HG02943 (cell line): ENCODE results near the gene ITGB7.

Experiments used
- ATAC-seq: cut with Tn5 transposase; IDR thresholded peaks from one replicate; pipeline ENCODE4 v1.9.1; 2021; ENCODE audit warnings: mild to moderate bottlenecking, low read depth, moderate library complexity; ENCODE audit not compliant: unreplicated experiment

The ITGB7 gene

GRCh38 chr12:53198486-53199110 is 8.5 kb downstream of the ITGB7 start:
- ATAC-seq: no peak

DNA sequence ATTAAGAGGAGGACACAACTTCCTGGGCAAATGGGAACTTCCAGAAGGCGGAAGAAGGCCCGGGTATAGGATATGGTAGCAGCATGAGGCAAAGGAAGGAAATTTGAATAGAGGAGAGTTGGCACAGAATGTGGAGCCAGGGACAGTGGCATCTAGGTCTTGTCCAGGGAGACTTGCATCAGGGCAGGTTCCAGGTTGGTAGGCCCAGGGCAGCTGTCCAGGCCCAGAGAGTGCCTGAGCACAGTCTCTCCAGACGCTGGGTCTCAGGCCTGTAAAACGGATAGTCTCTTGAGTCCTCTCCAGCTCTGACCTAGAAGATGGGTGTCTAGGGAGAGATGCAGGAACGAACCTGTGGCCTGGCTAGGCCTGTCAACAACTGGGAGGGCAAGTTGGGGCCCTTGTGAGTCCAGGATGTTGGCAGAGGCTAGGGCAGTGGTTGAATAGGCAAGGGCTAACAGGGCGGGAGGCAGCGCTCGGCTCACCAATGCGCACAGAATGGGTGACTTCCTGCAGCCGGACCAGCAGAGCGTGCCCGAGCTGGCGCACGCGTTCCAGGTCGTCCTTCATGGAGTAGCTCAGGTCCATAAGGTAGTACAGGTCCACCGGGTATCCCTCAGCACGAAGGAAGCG is 9.9 kb downstream of the ITGB7 start:
- ATAC-seq: no peak

GRCh38 chr12:53196486-53196885 is 10.6 kb downstream of the ITGB7 start:
- no peak for ATAC-seq

- no peak for ATAC-seq
These were observed 11.3 kb downstream of the ITGB7 start for GRCh38 chr12:53195516-53196420.

- ATAC-seq: no peak
These were observed 12.1 kb downstream of the ITGB7 start for GRCh38 chr12:53194973-53195372.

- no peak for ATAC-seq
These were observed 12.9 kb downstream of the ITGB7 start for GRCh38 chr12:53193985-53194716.

DNA sequence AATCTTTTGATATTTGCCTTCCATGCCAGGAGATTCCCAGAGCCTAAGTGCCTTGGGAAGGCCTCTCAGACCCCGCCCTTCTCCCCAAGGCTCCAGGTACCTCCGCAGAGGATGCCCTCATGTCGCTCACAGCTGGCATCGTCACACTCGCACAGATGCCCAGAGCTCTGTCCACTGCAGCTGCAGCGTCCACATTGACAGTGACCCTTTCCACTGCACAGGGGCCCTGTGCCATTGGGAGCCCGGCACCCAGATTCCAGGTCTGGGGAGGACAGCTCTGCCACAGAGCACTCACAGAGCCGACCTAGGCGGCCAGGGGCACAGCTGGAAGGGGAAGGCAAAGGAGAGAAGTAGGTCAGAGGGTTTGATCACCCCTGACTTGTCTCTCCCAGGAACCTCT is 14.0 kb downstream of the ITGB7 start:
- ATAC-seq: no peak

DNA sequence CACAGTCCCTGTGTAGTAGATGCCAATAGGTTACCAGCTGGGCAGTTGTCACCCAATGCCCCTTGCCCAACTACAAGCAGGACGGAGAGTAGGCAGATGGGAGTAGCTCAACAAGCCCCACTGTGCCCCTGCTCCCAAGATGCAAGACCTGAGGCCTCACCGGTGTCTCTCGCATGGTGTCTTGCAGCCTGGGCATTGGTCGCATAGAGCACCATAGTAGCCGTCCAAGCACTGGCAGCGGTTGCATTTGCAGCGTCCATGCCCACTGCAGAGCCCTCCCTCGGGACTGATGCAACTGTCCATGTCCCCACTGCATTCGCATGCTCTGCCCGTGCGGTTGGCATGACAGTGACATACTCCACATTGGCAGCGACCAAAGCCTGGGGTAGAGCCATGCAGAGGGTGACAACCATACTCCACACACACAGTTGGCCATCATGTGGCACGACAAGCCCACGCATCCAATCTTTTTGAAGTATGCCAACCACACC is 14.5 kb downstream of the ITGB7 start:
- ATAC-seq: no peak

GRCh38 chr12:53191885-53192530 is 15.0 kb downstream of the ITGB7 start:
- ATAC-seq: no peak

DNA sequence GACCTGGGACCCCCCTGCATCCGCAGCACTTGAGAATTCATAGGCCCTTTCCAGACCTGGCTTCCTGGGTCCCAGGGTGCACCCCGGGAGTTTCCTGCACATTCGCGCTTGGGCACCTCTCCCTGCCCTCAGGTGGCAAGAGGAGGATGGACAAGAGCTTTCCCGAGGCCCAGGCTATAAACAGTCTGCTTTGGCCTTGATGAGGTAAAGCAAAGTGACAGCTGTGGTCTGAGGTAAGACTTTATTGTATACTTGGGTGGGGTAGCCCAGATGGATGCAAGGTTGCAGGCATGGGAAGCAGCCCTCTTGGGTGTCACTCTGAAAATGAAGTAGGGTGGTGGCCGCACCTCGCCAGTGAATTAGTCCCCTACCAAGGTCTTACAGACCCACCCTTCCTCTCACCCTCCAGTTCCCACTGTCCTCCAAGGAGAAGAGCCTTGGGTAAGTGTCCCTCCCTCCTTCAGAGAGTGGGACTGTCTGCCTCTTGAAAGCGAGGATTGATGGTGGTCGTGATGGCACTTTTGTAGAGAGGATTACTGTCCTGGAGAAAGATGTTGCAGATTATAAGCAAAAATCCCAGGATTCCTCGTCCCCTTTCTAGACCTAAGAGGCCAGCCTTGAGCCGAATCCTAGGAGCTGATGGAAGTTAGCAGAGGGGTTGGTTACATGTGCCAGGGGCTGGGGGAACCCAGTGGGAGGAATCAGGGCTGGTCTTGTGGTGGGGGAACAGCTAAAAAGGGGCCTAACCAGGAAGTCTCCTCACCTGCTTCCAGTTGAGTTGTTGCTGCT is 15.8 kb downstream of the ITGB7 start:
- no peak for ATAC-seq

DNA sequence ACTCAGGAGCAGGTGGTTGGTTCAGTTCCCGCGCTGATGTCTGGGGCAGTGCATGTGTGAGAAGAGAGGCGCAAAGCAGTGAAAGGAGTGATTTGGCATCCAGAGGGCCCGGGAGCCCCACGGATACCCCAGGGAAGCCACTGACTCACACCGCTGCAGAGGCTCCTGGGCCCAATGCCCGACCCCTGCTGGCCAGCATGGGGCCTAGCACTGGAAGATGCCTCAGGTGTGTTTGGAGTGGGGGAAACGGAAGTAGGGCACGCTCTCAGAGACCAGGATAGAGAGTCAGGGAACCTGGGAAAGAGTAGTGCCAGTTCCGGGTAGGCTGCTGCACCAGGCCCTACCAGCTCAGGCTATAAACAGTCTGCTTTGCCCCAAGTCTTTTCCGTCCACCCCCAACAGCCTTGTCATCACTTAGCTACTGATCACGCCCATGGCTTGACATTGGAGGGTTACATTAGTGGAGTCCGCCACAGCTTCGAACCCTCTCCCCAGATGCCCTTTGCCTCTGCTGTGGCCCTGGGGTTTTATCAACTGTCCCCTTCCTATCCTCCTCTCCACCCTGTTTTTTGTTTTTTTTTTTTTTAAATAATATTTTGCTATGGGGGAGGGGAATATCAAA is 16.8 kb downstream of the ITGB7 start:
- no peak for ATAC-seq

- no peak for ATAC-seq
These were observed 19.7 kb downstream of the ITGB7 start for GRCh38 chr12:53187145-53187899.

- ATAC-seq: no peak
These were observed 20.3 kb downstream of the ITGB7 start for GRCh38 chr12:53186745-53187144.

DNA sequence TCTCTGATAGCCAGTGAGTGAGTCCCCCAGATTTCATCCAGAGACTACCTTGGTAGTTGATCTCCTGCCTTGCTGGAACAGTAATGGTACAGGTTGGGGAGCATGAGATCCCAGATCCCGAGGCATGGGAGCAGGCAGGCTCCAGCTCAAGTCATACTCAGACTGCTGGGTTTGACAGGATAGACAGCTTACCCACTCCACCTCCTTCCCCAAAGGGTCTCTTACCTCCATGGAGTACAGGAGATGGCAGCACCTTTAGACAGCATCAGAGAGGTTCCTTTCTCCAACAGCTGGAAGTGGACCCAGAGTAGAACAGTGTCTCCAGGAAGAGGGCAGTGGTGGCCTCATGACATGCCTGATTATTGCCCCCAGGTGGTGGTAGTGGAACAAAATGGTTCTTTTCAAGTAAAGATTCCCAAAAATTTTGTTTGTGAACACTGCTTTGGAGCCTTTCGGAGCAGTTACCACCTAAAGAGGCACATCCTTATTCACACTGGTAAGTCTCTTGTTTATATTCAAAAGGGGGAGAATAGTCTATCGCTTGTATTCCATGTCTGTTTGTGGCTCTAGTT is 21.4 kb downstream of the ITGB7 start:
- no peak for ATAC-seq

DNA sequence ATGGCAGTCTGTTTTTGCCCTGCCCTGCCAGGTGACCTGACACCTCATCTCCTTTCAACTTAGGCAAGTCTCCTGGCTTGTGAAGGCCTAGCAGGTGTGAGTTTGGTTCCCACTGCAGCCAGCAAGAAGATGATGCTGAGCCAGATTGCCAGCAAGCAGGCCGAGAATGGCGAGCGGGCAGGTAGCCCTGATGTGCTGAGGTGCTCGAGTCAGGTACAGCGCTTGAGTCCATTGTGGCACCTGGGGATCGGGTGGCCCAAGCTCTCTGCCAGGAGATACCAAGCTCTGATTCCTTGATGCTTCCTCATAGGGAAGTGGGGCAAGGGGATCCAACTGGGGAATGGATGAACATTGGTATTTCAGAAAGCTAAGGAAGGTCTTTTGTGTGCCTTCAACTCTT is 22.2 kb downstream of the ITGB7 start:
- ATAC-seq: no peak

- ATAC-seq: no peak
These were observed 24.1 kb downstream of the ITGB7 start for GRCh38 chr12:53182903-53183302.

DNA sequence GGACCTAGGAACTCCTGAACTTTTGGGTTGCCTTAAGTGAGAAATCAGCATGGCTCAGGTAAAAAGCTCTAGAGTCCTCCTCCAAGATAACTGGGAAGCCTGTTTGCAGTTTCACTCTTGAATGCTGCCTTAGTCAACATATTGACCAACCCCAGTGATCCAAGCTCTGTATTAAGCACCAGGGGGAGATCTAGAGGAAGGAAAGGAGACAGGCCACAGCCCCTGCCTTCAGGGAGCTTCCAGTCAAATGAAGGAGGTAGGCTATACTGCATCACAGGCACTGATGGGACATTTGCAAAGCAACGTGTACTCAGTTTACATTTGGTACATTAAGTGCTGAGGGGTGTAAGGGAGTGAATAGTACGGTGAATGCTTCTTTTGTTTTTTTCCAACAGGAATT is 25.1 kb downstream of the ITGB7 start:
- ATAC-seq: no peak
